GM12878 (cell line): Measurements from ENCODE around the gene PRRC2C.

Experiments
- EZH2 ChIP-seq: IDR thresholded peaks from 2 replicates; pipeline ENCODE4 v1.6.1; 2012; ENCODE audit warnings: low read depth, mild to moderate bottlenecking, control low read depth, inconsistent platforms, low read length, borderline replicate concordance; ENCODE audit not compliant: control insufficient read depth
- POLR2A ChIP-seq: IDR thresholded peaks from 2 replicates; pipeline ENCODE4 v1.6.1; 2011; ENCODE audit warnings: low read depth, mild to moderate bottlenecking, low read length
- POLR2AphosphoS5 ChIP-seq: IDR thresholded peaks from 2 replicates; pipeline ENCODE4 v1.6.1; 2011; ENCODE audit warnings: mild to moderate bottlenecking, low read length, inconsistent platforms
- TF ChIP-seq, protein P1 (sequence below), 3 experiments: IDR thresholded peaks in 2 of 3; conservative IDR thresholded peaks in 1 of 3; 2 replicates each; pipeline ENCODE4 v1.5.1; 2011; ENCODE audit warnings: low read depth in 3 of 3, low read length in 3 of 3, mild to moderate bottlenecking in 3 of 3, control low read depth in 2 of 3, moderate library complexity in 2 of 3, inconsistent platforms in 1 of 3, mixed read lengths in 1 of 3; ENCODE audit not compliant: control insufficient read depth in 2 of 3, insufficient read depth in 1 of 3; ENCODE audit errors: extremely low read depth in 1 of 3

DNA sequence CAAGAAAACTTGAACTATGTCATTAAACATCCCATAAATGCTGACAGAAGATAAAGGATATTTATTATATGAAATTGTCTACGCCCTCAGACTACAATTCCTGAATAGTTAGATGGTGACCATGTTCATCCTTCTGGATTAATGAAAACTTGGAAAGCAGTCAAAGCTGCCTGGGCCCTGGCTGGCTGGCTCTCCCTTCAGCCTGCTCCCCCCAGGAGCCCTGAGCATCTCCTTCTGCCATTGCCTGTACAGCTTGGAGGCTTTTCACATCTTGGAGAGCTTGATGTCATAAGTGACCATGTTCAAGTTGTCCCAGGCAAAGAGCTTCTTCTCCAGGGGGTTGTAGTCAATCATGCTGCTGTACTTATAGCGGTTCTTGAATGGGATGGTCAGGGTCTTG, 150.3 kb downstream of the PRRC2C start:
- TF ChIP-seq, protein P1, sequence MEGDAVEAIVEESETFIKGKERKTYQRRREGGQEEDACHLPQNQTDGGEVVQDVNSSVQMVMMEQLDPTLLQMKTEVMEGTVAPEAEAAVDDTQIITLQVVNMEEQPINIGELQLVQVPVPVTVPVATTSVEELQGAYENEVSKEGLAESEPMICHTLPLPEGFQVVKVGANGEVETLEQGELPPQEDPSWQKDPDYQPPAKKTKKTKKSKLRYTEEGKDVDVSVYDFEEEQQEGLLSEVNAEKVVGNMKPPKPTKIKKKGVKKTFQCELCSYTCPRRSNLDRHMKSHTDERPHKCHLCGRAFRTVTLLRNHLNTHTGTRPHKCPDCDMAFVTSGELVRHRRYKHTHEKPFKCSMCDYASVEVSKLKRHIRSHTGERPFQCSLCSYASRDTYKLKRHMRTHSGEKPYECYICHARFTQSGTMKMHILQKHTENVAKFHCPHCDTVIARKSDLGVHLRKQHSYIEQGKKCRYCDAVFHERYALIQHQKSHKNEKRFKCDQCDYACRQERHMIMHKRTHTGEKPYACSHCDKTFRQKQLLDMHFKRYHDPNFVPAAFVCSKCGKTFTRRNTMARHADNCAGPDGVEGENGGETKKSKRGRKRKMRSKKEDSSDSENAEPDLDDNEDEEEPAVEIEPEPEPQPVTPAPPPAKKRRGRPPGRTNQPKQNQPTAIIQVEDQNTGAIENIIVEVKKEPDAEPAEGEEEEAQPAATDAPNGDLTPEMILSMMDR (IDR thresholded peaks at IDR 0.05 in 2 of 3, conservative IDR thresholded peaks at IDR 0.05 in 1 of 3; ENCODE audit: control insufficient read depth in 2 of 3, extremely low read depth in 1 of 3, insufficient read depth in 1 of 3, low read depth in 3 of 3, low read length in 3 of 3) = no peak
- TF ChIP-seq POLR2AphosphoS5 = no peak
- TF ChIP-seq EZH2 = no peak
- TF ChIP-seq POLR2A = no peak
